Endothelial cell of umbilical vein (primary cell): ENCODE data around the gene CCDC146. TPM values are rescaled to one million over a fixed set of nuclear protein-coding genes. Genes with fewer than 3 reads are reported as not detected.

Experiments used
- BruUV-seq: library from RNA; stranded (reverse); fragments of 400-500 nt; replicated peaks from 2 replicates; lab custom pipeline; 2021; lab: Mats Ljungman, UMichigan
- CTCF ChIA-PET: fragments of 300-600, 350-600 bp; sonication (Branson Sonifier 250); formaldehyde crosslinking; loops from one replicate; lab custom pipeline; 2021; ENCODE audit warnings: antibody characterized with exemption, inconsistent platforms; lab: Charles Lee
- POLR2A ChIA-PET: fragments of 300-600, 350-600 bp; sonication (Branson Sonifier 250); formaldehyde crosslinking; loops from one replicate; lab custom pipeline; 2021; ENCODE audit warnings: antibody characterized with exemption, inconsistent platforms; lab: Charles Lee
- DNase-seq: peaks from one replicate; pipeline ENCODE4 v3.0.0-alpha.2; 2011; ENCODE audit warnings: low read depth, low spot score
- FAIRE-seq: peaks from 2 replicates; lab custom pipeline; 2011; peaks lifted over from hg19 to GRCh38; lab: Jason Lieb, UNC
- H2AFZ ChIP-seq: 2 replicates; pipeline ENCODE4 v1.6.0; 2012; ENCODE audit warnings: low read depth, low read length, control low read depth, inconsistent platforms
- H3K27ac ChIP-seq: 2 replicates; pipeline ENCODE4 v1.5.1; 2011; ENCODE audit warnings: low read depth, mild to moderate bottlenecking, control low read depth, low read length, moderate library complexity; ENCODE audit not compliant: insufficient read depth
- H3K27me3 ChIP-seq, 2 experiments: 2 replicates each; pipeline versions ENCODE4 v1.6.0 to v1.6.1; 2011; ENCODE audit warnings: low read length in 2 of 2, mixed read lengths in 1 of 2; ENCODE audit not compliant: control insufficient read depth in 2 of 2, insufficient read depth in 2 of 2
- H3K36me3 ChIP-seq, 2 experiments: 2 replicates in 1 of 2; 3 replicates in 1 of 2; pipeline ENCODE4 v1.5.1; 2011; ENCODE audit warnings: low read length in 2 of 2, mild to moderate bottlenecking in 1 of 2, moderate library complexity in 1 of 2; ENCODE audit not compliant: control insufficient read depth in 2 of 2, insufficient read depth in 2 of 2; ENCODE audit errors: extremely low read depth in 1 of 2
- H3K4me1 ChIP-seq: 3 replicates; pipeline ENCODE4 v1.5.1; 2011; ENCODE audit warnings: mild to moderate bottlenecking, low read length; ENCODE audit not compliant: control insufficient read depth, insufficient read depth; ENCODE audit errors: extremely low read depth
- H3K4me2 ChIP-seq: 2 replicates; pipeline ENCODE4 v1.6.1; 2011; ENCODE audit warnings: low read length, control low read depth, mixed read lengths; ENCODE audit not compliant: insufficient read depth
- H3K4me3 ChIP-seq, 3 experiments: fragments of 200-600 bp in 1 of 3; sonication (generic), shearing (Covaris generic) in 1 of 3; replicated peaks in 1 of 3; 2 replicates each; pipeline ENCODE4 v1.5.1; 2011 to 2016; ENCODE audit warnings: control low read depth in 3 of 3, low read length in 3 of 3, mild to moderate bottlenecking in 2 of 3, inconsistent platforms in 1 of 3, low read depth in 1 of 3, moderate library complexity in 1 of 3; ENCODE audit not compliant: insufficient read depth in 1 of 3
- H3K79me2 ChIP-seq: 2 replicates; pipeline ENCODE4 v1.6.0; 2012; ENCODE audit warnings: low read length, inconsistent platforms; ENCODE audit not compliant: control insufficient read depth, insufficient read depth
- H3K9ac ChIP-seq: replicated peaks from 2 replicates; pipeline ENCODE3; 2011; ENCODE audit warnings: low read length, control low read depth; ENCODE audit not compliant: insufficient read depth; ENCODE audit errors: extremely low read depth
- H3K9me1 ChIP-seq: replicated peaks from 3 replicates; pipeline ENCODE4 v1.6.0; 2011; ENCODE audit warnings: mild to moderate bottlenecking, low read length; ENCODE audit not compliant: control insufficient read depth, insufficient read depth; ENCODE audit errors: extremely low read depth
- H3K9me3 ChIP-seq: replicated peaks from 2 replicates; pipeline ENCODE4 v1.5.1; 2012; ENCODE audit warnings: low read length, inconsistent platforms; ENCODE audit not compliant: control insufficient read depth, insufficient read depth
- H4K20me1 ChIP-seq: replicated peaks from 2 replicates; pipeline ENCODE3; 2011; ENCODE audit warnings: mild to moderate bottlenecking, low read length; ENCODE audit not compliant: control insufficient read depth, insufficient read depth; ENCODE audit errors: extremely low read depth
- FOS ChIP-seq: IDR thresholded peaks from 2 replicates; pipeline ENCODE4 v1.6.1; 2011; ENCODE audit warnings: mild to moderate bottlenecking, low read length, moderate library complexity, borderline replicate concordance; ENCODE audit not compliant: insufficient read depth
- GATA2 ChIP-seq: IDR thresholded peaks from 2 replicates; pipeline ENCODE4 v1.7.0; 2011; ENCODE audit warnings: low read depth, mild to moderate bottlenecking, moderate library complexity, mixed read lengths, low read length; ENCODE audit not compliant: insufficient read length, insufficient read depth
- JUN ChIP-seq: IDR thresholded peaks from 2 replicates; pipeline ENCODE4 v1.6.1; 2011; ENCODE audit warnings: borderline replicate concordance, low read depth; ENCODE audit not compliant: insufficient read length, insufficient read depth
- MYC ChIP-seq: IDR thresholded peaks from one replicate; pipeline ENCODE4 v1.6.1; 2011; ENCODE audit warnings: mild to moderate bottlenecking, low read depth, low read length
- dilution Hi-C: fragments of 300-500 bp; cut with MboI; formaldehyde crosslinking; loops from one replicate; pipeline ENCODE4 v1.15.0; 2019; ENCODE audit warnings: low sequenced_read_pairs; ENCODE audit not compliant: extremely low pct_ligation_motif_present
- intact Hi-C: fragments of 100-400 bp; cut with micrococcal nuclease; formaldehyde crosslinking; loops from one replicate; pipeline ENCODE4 v1.10.0; 2022
- polyA plus RNA-seq, 4 experiments: library from polyadenylated mRNA; depleted of rRNA in 3 of 4; stranded (reverse) in 3 of 4; unstranded in 1 of 4; fragments of >200 nt; gene quantifications; 2 replicates each; pipeline versions ENCODE4 v1.2.1 to v1.2.3, GENCODE V29; 2011 to 2012; ENCODE audit warnings: missing spikeins in 1 of 4
- total RNA-seq: library from RNA; stranded (reverse); gene quantifications from 2 replicates; pipeline ENCODE4 v1.2.3, GENCODE V29; 2021

Gene CCDC146
- total and polyA plus RNA-seq, 2 donors (not counting 3 experiments of a cell fraction or from before 2014, with no cell fraction given) = 0.65 to 2.2 TPM

DNA sequence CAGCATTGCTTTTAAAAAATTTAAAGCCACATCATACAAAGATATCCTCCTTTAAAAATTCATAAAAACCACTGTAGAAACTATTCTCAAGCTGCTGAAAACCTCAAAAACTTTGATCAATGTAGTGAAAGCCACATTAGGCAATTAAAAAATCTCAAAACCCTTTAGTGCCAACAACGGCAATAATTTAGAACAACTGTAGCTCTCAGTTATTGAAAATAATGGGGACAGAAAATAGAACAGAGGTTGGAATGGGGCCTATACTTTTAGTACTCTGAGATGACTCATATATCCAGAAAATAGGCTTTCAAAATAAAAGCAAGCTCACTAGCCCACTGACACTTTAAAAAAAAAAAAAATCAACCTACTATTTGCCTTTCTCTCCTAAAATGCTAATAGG, 206.3 kb downstream of the CCDC146 start:
- no TSS peak for BruUV-seq
- ChIA-PET CTCF (interaction anchor here (0.6 to 4.8 kb wide), 10 partner anchors 8 to 273 kb away, joined by 3 to 45 read pairs (median 3); partner anchors contain the start of gene CCDC146), POLR2A (no interaction called here)
- Histone ChIP-seq H3K27me3 (no peaks in the 10 kb centered on the region), H3K9ac (peak overlapping the region; percentile 10), H3K4me3 (no peak overlapping the region), H3K4me1 (peaks cover 62% of the 10 kb centered on the region), H3K79me2 (no peaks in the 10 kb centered on the region), H3K9me1 (no peaks in the 10 kb centered on the region), H3K27ac (peak overlapping the region; percentile 60), H3K36me3 (no peaks in the 10 kb centered on the region), H4K20me1 (no peaks in the 10 kb centered on the region), H3K4me2 (peak overlapping the region; percentile 75), H2AFZ (peak overlapping the region; percentile 56), H3K9me3 (no peaks in the 10 kb centered on the region)
- TF ChIP-seq GATA2 (no peak), JUN (peak; percentile 63), FOS (peak; percentile 81)
- FAIRE-seq = no peak
- DNase-seq = peak; percentile 58
- intact Hi-C loops (loop anchor here (1.0 kb wide), 2 partner anchors 81 to 209 kb away; partner anchors contain the start of gene PTPN12), dilution Hi-C loops (no loop called here)

DNA sequence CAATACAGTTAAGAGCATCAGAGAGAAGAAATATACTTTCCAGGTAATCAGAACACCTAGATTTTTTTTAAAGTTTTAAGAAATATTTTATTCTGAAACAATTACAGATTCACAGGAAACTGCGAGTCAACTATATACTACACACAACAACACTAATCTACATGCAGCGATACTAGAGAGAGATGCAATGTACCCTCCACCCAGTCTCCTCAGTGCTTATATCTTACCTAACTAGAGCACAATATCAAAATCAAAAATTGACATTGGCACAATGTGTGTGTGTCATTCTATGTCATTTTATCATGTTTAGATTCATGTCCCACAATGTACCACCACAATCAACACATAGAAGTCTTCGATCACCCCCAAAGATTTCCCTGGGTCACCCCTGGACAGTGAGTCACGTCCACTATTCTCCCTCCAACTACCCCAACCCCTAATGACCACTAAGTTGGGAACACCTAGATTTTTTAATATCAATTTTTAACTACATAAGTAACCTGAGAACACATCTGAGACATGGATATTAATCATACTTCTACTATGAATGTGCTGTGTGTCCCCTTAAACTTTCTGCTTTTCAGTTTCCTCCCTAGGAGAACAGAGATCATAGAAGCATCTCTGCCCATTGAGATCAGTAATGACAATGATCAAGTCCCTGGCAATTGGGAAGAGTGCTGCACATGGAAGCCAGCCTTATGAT, 207.2 kb downstream of the CCDC146 start:
- dilution Hi-C loops = no loop called here

More for the DNA sequence above, 207.2 kb downstream of the CCDC146 start:
- no peaks in the 10 kb centered on the region for H3K79me2 ChIP-seq
- DNase-seq (peak; percentile 13), FAIRE-seq (no peak)
- H3K9me3 ChIP-seq = no peaks in the 10 kb centered on the region
- no peak overlapping the region for H3K9ac ChIP-seq
- no peaks in the 10 kb centered on the region for H3K27me3 ChIP-seq
- no peak overlapping the region for H3K4me3 ChIP-seq
- TF ChIP-seq MYC = no peak
- peak; percentile 10 for TF ChIP-seq FOS
- H3K4me2 ChIP-seq = peak overlapping the region; percentile 75
- H3K36me3 ChIP-seq = no peaks in the 10 kb centered on the region
- H3K9me1 ChIP-seq = no peaks in the 10 kb centered on the region
- H2AFZ ChIP-seq = peak overlapping the region; percentile 1
- no TSS peak for BruUV-seq
- ChIA-PET POLR2A (interaction anchor here (0.7 kb wide), 1 partner anchor 704 kb away, joined by 3 read pairs; no protein-coding TSS in a partner anchor), CTCF (interaction anchor here (0.6 to 4.8 kb wide), 8 partner anchors 9 to 272 kb away, joined by 3 to 45 read pairs (median 4); partner anchors contain the start of gene CCDC146)
- intact Hi-C loops = loop anchor here (1.0 to 5.0 kb wide), 3 partner anchors 41 to 812 kb away; partner anchors contain the start of gene CCDC146
- H3K27ac ChIP-seq = peak overlapping the region; percentile 56
- no peaks in the 10 kb centered on the region for H4K20me1 ChIP-seq
- H3K4me1 ChIP-seq = peaks cover 62% of the 10 kb centered on the region
